Stomach (tissue), 9 donors: ENCODE results near the gene DPH6. TPM values are rescaled to one million over a fixed set of nuclear protein-coding genes. Genes with fewer than 3 reads are reported as not detected.
"Not testable (repeated sequence)": the region's sequence is repeated elsewhere in the genome, so short reads cannot be mapped to it uniquely, and the experiment has no call there.

Source experiments
- DNase-seq, 2 donors: peaks; one replicate each; pipeline versions ENCODE4 v3.0.0 to v3.0.0-alpha.2; 2013 to 2019
- H3K27ac ChIP-seq, 5 donors: fragments of 200-600 bp in 4 of 5; sonication (generic) in 4 of 5; one replicate each; pipeline ENCODE4 v1.5.1; 2013 to 2019; ENCODE audit warnings: mild to moderate bottlenecking in 1 of 5, moderate library complexity in 1 of 5
- H3K27me3 ChIP-seq, 3 donors: fragments of 200-600 bp; sonication (generic); one replicate each; pipeline ENCODE4 v1.5.1; 2017 to 2019; ENCODE audit warnings: mixed run types in 1 of 3
- H3K36me3 ChIP-seq, 4 donors: fragments of 200-600 bp; sonication (generic); 1 replicate in 3 of 4; 2 replicates in 1 of 4; pipeline ENCODE4 v1.5.1; 2016 to 2019
- H3K4me1 ChIP-seq, 4 donors: fragments of 200-600 bp; sonication (generic); one replicate each; pipeline ENCODE4 v1.5.1; 2016 to 2019
- H3K4me3 ChIP-seq, 4 donors: fragments of 200-600 bp; sonication (generic) in 3 of 4; one replicate each; pipeline ENCODE4 v1.5.1; 2016 to 2019; ENCODE audit warnings: mild to moderate bottlenecking in 1 of 4
- H3K9me3 ChIP-seq, 4 donors: fragments of 200-600 bp; sonication (generic); one replicate each; pipeline ENCODE4 v1.5.1; 2016 to 2019
- CTCF ChIP-seq, 7 experiments: fragments of 450-650 bp in 4 of 7; fragments of 200-600 bp in 3 of 7; sonication (generic) in 3 of 7; IDR thresholded peaks; one replicate each; pipeline ENCODE4 v1.5.1; 2016 to 2019; ENCODE audit warnings: antibody characterized with exemption in 7 of 7, control low read depth in 2 of 7, mild to moderate bottlenecking in 1 of 7
- EP300 ChIP-seq: sonication (generic); formaldehyde crosslinking; IDR thresholded peaks from one replicate; pipeline ENCODE4 v1.6.1; 2017; ENCODE audit warnings: antibody characterized with exemption
- POLR2A ChIP-seq, 4 donors: fragments of 450-650 bp; IDR thresholded peaks; one replicate each; pipeline ENCODE4 v1.6.1; 2016; ENCODE audit warnings: antibody characterized with exemption in 4 of 4, control low read depth in 2 of 4, mild to moderate bottlenecking in 1 of 4, moderate library complexity in 1 of 4
- POLR2AphosphoS5 ChIP-seq, 3 donors: sonication (generic); formaldehyde crosslinking; IDR thresholded peaks; one replicate each; pipeline ENCODE4 v1.6.1; 2016; ENCODE audit warnings: antibody characterized with exemption in 3 of 3
- WGBS, 5 donors: extraction: QIAGEN DNeasy Blood & Tissue Kit in 3 of 5; methylation state at CpG; one replicate each; pipeline versions ENCODE4 v1.1.5 to v1.1.7; 2013 to 2018; 5-methylcytosine and 5-hydroxymethylcytosine counted together
- intact Hi-C: fragments of 100-400 bp; cut with DNase I; formaldehyde crosslinking; loops from one replicate; pipeline ENCODE4 v1.15.1; 2023; ENCODE audit warnings: low total_unique reads
- polyA plus RNA-seq, 3 donors: library from polyadenylated mRNA; stranded (reverse); fragments of 200-250 nt; gene quantifications; one replicate each; pipeline ENCODE4 v1.2.3, GENCODE V29; 2013
- total RNA-seq, 5 donors: library from RNA; depleted of rRNA; stranded (reverse); fragments of >200 nt; gene quantifications; one replicate each; pipeline versions ENCODE4 v1.1.0 to v1.2.3, GENCODE V29; 2014 to 2016
- donor health status: healthy with polysubstance abuse.
- donor health status: Bipolar disorder and iron deficiency.
- donor health status: healthy.

The DPH6 gene
- total and polyA plus RNA-seq, 8 donors = 6.1 to 52.3 (median 17.7) TPM

- peaks cover 0 to 12% (median 10%) of the 10 kb centered on the region in 4 donors for H3K36me3 ChIP-seq
- H3K4me3 ChIP-seq = no peak overlapping the region
- H3K9me3 ChIP-seq = no peaks in the 10 kb centered on the region
- H3K4me1 ChIP-seq = no peaks in the 10 kb centered on the region
- H3K27ac ChIP-seq = no peak overlapping the region
- DNase-seq = no peak
- TF ChIP-seq CTCF (IDR thresholded peaks at IDR 0.05) = no peak
- TF ChIP-seq POLR2A (IDR thresholded peaks at IDR 0.05) = no peak
- TF ChIP-seq EP300 = no peak
- TF ChIP-seq POLR2AphosphoS5 (IDR thresholded peaks at IDR 0.05) = no peak
- no peaks in the 10 kb centered on the region for H3K27me3 ChIP-seq
- 62 to 96% (median 71%) methylated on average over 1 of the region's 1 CpG for WGBS, 5 donors
- intact Hi-C loops = no loop called here
These were observed 135.2 kb downstream of the DPH6 start for GRCh38 chr15:35410775-35411174.

GRCh38 chr15:35399901-35400300 lies 146.1 kb downstream of the DPH6 start:
- TF ChIP-seq EP300 (no peak), POLR2AphosphoS5 (IDR thresholded peaks at IDR 0.05) (no peak), POLR2A (IDR thresholded peaks at IDR 0.05) (no peak), CTCF (IDR thresholded peaks at IDR 0.05) (no peak)
- intact Hi-C loops = no loop called here
- 97 to 99% (median 98%) methylated on average over 3 of the region's 3 CpGs for WGBS, 5 donors

GRCh38 chr15:35397027-35397426 lies 148.9 kb downstream of the DPH6 start:
- no peak overlapping the region for H3K4me3 ChIP-seq
- no peak for TF ChIP-seq EP300
- no peak for TF ChIP-seq POLR2A (IDR thresholded peaks at IDR 0.05)
- TF ChIP-seq CTCF (IDR thresholded peaks at IDR 0.05) = no peak
- TF ChIP-seq POLR2AphosphoS5 (IDR thresholded peaks at IDR 0.05) = no peak
- intact Hi-C loops = no loop called here
- H3K9me3 ChIP-seq = no peaks in the 10 kb centered on the region
- no peaks in the 10 kb centered on the region for H3K4me1 ChIP-seq
- peaks cover 0 to 7% (median under 1%) of the 10 kb centered on the region in 4 donors for H3K36me3 ChIP-seq
- H3K27ac ChIP-seq = no peak overlapping the region
- no peak for DNase-seq
- H3K27me3 ChIP-seq = no peaks in the 10 kb centered on the region

More at GRCh38 chr15:35399901-35400300, 146.1 kb downstream of the DPH6 start:
- no peaks in the 10 kb centered on the region for H3K27me3 ChIP-seq
- H3K27ac ChIP-seq = no peak overlapping the region
- H3K9me3 ChIP-seq = no peaks in the 10 kb centered on the region
- H3K4me3 ChIP-seq = no peak overlapping the region
- peaks cover 0 to 7% (median 0%) of the 10 kb centered on the region in 4 donors for H3K36me3 ChIP-seq
- no peak for DNase-seq
- no peaks in the 10 kb centered on the region for H3K4me1 ChIP-seq

GRCh38 chr15:35394416-35394815 lies 151.5 kb downstream of the DPH6 start:
- WGBS, 5 donors = 90 to 94% (median 94%) methylated on average over 2 of the region's 2 CpGs
- Histone ChIP-seq H3K4me3 (no peak overlapping the region), H3K9me3 (no peaks in the 10 kb centered on the region), H3K27me3 (no peaks in the 10 kb centered on the region), H3K27ac (no peak overlapping the region), H3K4me1 (no peaks in the 10 kb centered on the region), H3K36me3 (peaks cover 0 to 7% (median 2%) of the 10 kb centered on the region in 4 donors)
- DNase-seq = no peak
- TF ChIP-seq EP300 (no peak), POLR2AphosphoS5 (IDR thresholded peaks at IDR 0.05) (no peak), POLR2A (IDR thresholded peaks at IDR 0.05) (no peak)
- intact Hi-C loops = no loop called here

GRCh38 chr15:35393398-35393797 lies 152.6 kb downstream of the DPH6 start:
- DNase-seq = no peak
- intact Hi-C loops = no loop called here

GRCh38 chr15:35391408-35391984 lies 154.5 kb downstream of the DPH6 start:
- intact Hi-C loops, H3K9me3 ChIP-seq, H3K27me3 ChIP-seq, H3K4me3 ChIP-seq, H3K36me3 ChIP-seq, DNase-seq, H3K27ac ChIP-seq, H3K4me1 ChIP-seq: not testable (repeated sequence)
- 94 to 98% (median 96%) methylated on average over 18 of the region's 18 CpGs for WGBS, 5 donors

More at GRCh38 chr15:35393398-35393797, 152.6 kb downstream of the DPH6 start:
- Histone ChIP-seq H3K36me3 (peaks cover 0 to 7% (median 2%) of the 10 kb centered on the region in 4 donors), H3K27ac (no peak overlapping the region), H3K27me3 (no peaks in the 10 kb centered on the region), H3K4me1 (no peaks in the 10 kb centered on the region), H3K4me3 (no peak overlapping the region), H3K9me3 (no peaks in the 10 kb centered on the region)
- WGBS, 5 donors = 83 to 94% (median 90%) methylated on average over 2 of the region's 2 CpGs
- TF ChIP-seq POLR2A (IDR thresholded peaks at IDR 0.05) = no peak
- TF ChIP-seq POLR2AphosphoS5 (IDR thresholded peaks at IDR 0.05) = no peak
- no peak for TF ChIP-seq CTCF (IDR thresholded peaks at IDR 0.05)
- no peak for TF ChIP-seq EP300
